HG02973 (cell line): ENCODE results near the gene BCL11B.

ENCODE experiments used
- ATAC-seq: cut with Tn5 transposase; IDR thresholded peaks from one replicate; pipeline ENCODE4 v1.9.1; 2021; ENCODE audit warnings: moderate library complexity; ENCODE audit not compliant: unreplicated experiment

BCL11B gene

DNA sequence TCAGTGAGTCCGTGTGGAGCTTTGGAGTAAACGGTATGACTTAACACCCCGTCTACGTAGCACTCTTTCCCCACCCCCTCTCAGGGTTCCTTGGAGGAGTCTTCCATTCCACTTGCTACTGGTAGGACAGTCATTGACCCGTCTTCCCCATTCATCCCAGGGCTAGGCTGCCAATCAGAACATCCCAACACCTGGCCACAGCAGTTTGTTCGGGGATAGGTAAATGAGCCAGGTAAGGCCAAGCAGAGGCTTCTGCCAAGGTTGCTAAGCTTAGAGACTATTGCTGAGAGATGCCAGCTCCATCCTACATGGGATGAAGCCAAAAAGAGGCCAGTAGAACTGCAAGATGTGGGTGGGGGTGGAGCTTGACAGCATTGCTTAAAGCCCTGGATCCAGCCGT, 130.8 kb downstream of the BCL11B start:
- no peak for ATAC-seq

DNA sequence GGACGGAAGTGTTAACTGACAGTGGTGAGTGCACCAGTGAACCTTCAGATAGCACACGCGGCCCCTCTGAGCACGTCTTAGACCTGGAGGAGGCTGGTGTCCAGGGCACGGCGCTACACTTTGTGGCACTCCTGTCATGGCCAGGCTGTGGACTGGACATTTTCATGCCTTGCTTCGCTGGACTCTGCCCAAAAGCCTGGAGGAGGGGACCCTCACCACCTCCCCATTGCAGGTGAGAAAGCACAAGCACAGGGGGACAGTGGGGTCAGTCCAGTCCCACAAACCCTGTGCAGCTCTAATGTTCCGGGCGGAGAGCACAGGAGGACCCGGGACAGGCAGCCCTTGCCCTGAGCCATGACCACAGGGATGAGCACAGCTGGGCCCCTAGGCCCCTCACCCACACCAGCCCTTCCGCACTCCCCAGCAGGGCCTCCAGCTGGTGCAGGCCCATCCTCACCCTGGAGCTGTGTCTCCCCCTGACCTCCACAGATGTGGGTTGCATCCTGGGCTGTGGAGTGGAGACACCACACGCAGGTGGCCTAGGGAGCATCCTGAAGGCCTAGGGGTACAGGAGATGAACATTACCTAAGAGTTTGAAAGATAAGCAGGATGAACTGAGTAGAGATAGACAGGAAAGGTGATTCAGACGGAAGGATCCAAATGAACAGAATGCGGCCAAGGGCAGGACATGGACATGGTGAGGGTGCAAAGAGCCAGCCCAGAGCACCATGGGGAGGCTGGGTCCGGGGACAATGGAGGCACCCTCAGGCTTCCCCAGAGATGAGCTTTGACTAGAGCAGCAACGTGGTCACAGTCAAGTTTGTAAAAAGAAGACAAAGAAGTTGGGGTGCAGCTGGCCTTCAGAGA, 132.8 kb downstream of the BCL11B start:
- ATAC-seq, result no peak

DNA sequence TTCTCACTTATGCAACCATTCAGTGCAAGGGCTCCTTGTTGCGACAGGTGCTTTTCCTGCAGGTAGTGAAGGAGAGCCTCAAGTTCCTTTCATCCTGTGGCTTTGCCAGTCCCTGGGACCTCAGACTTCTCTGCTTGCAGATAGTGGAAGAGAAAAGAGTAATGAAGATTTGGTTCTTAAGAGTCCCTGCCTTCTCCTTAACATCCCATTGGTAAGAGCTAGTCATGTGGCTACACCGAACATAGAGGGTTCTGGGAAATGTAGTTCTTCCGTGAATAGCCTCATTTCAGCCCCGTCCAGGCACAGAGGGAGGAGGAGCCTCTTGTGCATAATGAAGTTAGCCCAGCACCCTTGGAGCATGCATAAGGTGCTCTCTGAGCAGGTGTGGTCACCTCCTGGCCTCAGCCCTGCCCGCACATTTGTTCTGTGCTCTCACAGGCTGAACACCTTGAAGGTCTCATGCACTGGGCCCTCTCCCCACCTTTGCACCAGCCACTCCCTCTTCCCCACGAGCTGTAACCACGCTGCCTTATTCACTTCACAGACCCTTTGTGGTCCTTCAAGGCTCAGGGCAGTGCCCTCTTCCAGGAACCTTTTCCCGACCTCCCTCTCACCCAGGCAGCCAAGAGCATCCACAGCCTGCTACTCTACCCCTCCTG, 134.0 kb downstream of the BCL11B start:
- ATAC-seq, result no peak

DNA sequence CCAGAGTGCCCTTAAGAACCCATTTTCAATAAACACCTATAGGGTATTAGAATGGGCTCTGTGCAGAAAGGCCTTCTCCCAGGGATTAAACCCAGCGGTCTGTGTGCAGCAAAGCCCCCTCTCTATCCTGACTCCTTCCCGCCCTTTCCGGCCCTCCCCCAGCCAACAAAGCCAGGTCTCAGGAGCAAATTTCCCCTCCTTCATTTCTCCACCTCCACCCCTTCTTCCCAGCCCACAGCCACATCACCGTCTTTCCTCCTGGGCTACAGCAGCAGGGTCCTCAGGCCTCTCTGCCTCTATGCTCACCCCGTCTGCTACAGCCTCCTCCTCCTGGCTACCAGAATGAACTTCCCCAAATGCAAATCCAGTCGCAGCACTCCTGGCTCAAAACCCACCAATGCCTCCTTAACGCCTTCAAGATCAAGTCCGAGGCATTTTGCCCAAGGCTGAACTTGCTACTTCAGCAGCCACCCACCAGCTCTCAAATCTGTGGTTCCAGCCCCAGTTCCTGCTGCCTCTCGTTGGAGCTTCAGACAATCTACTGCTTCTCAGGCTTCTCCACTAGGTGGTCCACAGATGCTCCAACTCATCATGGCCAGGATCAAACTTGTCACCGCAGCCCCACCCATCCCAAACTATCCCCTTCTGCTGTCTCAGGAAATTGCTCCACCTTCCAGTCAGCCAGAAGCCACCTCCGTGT, 134.8 kb downstream of the BCL11B start:
- ATAC-seq, result no peak

DNA sequence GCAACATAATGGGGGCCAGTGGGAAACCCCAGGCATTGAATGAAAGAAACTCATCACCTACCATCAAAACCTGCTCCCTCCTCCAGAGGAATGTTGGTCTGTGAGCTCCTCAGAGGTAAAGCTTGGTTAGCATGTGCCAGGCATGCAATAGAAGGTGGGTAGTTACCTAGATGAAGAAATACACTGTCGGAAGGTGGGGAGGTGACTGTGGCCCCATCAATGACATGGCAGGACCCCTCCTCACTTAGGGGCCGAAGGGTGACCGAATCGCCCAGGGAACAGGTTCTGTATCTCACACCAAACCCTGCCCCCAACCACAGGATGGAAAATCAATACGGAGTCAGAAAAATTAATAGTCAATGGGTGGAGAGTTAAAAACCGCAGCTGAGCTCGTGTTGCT, 135.6 kb downstream of the BCL11B start:
- no peak for ATAC-seq

DNA sequence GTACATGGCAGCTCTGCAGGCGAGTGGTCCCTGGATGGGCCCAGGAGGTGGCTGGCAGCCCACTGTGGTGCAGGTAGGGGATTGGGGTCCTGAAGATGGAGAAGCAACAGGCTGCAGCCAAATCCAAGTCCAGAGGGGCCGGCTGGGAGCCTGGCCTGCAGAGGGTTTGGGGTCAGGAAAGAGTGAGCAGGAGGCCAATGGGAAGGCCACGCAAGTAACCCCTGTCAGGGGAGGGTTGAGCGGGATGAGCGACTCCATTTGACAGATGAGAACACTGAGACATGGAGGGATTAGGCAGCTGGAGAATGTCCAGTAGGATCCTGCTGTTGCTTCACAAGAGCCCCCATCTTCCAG, 136.0 kb downstream of the BCL11B start:
- ATAC-seq, result no peak

DNA sequence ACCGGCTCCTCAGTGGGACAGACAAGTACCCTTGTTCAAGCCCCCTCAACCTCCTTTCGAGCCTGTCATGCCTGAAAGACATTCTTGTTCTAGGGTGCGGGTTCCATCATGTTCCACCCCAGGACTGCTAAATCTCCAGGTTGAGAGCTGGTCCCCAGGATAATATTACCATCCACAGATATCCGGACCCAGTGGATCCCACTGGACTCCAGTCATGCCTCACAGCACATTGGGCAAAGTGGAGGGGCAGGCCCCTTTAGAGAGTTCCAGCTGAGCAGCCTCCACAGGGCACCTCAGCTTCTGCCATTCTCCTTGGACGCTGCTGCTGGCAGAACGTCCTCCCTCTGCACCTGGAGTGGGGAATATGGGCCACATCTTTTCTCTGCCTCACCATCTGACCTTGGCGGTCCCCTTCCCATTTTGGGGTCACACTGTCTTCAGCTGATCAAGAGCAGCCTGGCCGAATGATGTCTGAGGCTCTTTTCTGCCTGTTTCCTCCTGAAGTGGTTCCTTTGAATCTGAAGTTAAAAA, 137.4 kb downstream of the BCL11B start:
- no peak for ATAC-seq

DNA sequence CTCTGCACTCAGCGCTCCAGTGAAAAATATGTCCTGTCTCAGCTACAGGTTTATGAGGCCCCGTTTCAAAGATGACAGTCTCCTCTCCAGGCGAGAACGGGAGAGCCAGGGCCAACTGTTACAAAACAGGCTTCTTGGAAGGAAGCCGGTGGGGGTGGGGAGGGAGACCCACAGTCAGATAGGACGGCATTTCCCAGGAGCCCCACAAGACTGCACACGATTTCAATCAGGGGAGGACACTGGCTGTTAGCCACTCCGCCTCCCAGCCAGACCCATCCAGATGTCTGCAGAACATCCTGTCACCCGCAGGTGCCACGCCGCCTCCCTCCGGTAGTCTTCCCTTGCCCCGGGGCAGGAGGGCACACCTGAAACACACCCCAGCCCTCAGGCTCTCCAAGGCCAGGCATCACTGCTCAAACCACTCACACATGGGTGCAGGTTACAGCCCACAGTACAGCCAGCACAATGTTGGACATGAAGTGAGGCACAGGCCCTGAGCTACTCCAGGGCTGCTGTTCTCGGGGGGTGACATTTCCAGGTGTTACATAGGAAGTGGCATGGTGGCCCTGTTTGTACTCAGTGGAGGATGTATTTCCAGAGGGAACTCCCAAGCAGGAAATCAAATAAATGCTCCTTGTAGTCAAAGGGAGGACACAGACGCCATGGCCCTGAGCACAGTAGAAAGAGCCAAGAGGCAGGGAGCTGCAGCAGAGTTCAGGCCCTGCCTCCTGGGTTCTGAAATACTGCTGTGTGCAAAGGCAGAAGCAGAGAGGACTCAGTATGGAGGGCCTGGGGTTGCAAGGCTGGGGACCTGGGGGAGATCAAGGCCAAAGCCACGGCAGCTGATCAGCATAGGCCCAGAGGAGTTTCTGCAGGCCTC, 138.1 kb downstream of the BCL11B start:
- ATAC-seq, result no peak

DNA sequence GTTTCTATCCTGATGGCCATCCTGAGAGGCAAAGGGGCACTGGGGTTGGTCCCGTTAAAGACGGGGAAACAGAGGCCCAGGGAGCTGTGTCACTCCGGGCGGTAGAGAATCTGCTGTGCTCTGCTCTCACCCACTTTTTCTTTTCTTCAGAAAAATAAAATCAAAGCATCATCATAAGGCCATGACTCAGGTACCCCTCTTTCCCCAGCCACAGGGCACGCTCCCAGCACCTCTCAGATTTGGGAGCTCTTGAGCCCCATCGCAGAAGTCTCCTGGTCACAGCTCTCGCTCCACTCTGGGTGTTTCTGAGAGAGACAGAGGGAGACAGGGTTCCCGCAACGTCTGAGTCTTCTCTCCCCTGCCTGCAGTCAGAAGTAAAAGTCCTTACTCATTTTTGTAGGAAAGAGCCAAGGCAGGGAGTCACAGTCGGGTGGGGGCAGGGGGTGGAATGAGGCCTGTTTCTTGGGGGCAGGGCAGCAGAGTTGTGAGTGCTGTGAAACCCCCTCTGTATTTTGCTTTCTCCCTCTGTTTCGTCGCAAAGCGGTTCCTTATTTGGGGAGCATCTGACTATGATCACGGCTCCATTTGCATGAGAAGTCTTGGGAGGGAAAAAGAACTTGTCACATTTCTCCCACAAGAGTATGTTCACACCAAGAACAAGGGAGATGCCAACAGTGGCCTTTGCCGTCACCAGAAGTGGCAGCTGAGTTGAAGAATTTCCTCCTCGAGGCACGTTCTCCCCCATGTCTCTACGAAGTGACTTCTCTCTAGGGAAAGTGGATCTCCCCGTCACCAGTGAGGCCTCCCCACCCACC, 139.0 kb downstream of the BCL11B start:
- no peak for ATAC-seq

DNA sequence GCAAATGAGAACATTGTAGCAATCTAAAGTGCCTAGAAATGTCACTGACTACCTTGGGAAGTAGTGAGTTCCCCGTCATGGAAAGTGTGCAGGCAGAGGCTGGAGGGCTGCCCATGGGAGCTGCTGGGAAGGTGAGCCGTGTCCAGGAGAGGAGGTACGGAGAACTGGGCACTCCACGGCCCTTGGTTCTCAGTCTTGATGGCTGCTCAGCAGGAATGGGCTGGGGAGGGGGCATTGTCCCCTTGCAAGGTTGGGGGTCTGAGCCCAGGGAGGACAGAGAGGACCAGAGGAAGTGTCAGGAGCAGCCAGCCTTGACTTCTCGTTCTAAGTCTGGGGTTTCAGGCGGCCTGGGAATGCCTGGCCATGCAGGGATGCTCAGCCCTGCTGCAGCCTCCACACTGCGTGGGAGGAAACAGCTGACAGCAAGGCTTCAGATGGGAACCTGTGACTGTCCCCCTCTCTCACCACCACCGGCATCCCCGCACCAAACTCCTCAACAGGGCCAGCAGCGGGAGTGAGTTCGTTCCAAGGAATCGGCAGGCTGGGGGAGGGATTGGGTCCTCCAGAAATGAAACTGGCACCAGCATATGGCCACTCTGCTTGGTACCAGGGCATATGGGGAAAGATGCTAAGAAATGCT, 140.2 kb downstream of the BCL11B start:
- no peak for ATAC-seq

DNA sequence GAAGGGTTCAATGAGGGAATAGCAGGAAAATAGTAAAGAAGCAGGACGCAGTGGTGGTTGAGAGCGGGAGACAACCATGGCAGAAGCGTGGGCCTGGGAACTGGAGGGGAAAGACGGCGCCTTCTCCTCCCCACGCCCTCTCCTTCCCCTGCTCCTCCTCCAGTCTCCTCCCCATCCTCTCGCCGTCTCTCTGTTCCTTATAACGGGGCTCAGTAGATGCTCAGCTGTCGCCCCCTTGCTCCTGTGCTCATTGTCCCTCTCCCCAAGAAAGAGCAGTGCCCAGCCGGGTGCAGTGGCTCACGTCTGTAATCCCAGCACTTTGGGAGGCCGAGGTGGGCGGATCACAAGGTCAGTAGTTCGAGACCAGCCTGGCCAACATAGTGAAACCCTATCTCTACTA, 142.0 kb downstream of the BCL11B start:
- ATAC-seq, result no peak

DNA sequence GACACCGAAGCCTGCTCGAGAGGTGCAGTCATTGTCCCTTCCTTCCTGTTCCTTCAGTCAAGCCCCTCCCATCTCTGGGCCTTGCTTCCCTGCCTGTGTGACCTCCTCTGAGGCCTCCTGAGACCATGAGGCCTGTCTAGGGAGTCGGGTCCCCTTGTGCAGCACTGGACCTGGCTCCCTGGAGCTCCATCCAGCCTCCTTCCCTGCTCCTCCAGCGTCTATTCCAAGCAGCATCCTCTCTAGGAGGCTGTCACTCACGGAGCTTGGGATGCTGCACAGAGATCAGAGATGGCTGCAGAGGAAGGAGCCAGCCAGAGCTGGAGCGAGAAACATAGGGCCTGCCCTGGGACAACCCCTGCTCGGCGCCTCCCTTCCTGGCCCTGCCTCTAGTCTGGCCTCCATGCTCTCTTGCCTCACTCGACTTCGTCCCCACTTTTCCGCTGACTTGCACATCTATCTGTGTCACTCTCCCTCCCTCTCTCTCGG, 142.7 kb downstream of the BCL11B start:
- ATAC-seq, result no peak

DNA sequence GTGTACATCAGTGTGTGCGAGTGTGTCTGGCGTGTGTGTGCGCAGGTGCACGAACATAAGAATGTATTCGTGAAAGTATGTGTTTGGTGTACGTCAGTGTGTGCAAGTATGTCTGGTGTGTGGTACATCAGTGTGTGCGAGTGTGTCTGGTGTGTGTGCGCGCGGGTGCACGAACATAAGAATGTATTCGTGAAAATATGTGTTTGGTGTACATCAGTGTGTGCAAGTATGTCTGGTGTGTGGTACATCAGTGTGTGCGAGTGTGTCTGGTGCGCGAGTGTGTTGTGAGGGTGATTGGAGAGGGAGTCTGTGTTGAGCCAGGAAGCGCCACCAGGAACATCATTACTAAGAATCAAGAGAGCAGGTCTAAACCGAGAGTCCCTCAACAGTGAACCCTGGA, 143.8 kb downstream of the BCL11B start:
- ATAC-seq, result no peak

DNA sequence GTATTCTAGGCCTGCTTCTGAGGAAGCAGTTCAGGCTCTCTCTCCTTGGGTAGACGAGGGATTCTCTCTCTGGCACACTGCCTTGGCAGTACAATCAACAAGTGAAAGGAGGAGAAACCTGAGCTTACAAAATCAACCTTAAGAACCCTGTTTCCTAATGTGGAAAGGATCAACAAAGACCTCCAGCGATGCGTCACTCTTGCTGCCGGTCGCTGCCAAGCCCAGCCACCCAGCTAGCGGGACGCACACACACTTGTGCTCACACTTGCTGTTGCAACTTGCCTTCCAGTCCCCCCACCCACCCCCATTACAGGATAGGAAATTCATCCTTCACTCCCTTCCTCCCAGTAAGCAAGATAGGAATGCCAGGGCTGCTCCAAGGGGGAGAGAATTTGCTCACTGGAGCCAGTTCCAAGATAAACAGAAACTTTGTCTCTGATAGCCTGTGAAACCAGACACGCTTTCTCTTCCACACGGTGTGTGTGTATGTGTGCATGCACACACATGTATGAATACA, 144.3 kb downstream of the BCL11B start:
- ATAC-seq, result no peak

DNA sequence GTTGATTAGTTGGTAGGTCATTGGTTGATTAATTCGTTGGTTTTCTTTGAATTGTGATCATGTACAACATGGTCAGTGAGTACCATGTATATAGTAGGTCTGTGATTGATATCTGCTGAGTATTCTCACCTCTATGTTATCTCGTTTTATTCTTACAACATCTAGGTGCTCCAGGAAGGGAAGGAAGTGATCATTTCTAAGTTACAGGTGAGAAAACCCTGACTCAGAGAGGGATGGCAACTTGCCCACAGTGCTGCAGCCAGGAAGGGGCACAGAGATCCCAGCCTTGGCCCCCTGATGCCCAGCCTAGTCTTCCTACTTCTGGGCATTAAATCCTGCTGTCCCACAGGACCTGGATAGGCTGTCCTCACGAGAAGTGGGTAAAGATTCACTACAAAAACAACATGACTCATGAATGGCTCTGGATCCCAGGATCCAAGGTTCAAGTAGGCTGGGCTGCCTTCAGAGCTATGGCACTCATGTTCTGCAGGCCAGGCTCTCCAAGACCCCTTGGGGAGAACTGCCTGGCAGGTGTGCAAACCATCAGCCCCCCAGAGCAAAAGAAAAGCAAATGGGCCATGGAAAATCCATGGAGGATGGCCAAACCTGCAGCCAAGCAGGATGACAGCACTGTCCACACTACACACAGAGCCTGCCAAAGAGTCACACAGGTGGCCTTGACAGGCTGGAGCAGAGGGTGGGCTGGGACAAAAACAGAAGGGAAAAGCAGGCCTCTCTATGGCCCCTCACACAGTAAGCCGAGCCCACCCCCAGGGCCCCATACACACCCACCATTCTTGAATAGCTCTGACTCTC, 146.2 kb downstream of the BCL11B start:
- no peak for ATAC-seq

DNA sequence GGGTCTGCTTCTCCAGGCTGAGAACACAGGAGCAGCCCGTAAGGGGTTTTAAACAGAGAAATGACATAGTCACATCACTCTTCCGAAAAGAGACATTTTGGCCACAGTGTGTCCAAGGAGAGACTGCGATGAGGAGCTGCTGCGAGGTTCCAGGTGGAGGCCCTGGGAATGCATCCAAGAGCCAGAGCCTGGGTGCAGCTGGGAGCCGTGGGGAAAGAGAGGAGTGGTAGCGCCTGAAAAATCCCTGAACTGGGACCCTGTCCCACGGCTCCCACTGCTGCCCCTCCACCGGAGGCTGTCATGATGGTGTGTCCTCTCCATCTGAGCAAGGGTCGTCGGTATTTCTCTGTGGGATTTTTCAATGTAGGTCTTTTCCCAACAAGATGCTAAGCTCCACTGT, 146.9 kb downstream of the BCL11B start:
- no peak for ATAC-seq

DNA sequence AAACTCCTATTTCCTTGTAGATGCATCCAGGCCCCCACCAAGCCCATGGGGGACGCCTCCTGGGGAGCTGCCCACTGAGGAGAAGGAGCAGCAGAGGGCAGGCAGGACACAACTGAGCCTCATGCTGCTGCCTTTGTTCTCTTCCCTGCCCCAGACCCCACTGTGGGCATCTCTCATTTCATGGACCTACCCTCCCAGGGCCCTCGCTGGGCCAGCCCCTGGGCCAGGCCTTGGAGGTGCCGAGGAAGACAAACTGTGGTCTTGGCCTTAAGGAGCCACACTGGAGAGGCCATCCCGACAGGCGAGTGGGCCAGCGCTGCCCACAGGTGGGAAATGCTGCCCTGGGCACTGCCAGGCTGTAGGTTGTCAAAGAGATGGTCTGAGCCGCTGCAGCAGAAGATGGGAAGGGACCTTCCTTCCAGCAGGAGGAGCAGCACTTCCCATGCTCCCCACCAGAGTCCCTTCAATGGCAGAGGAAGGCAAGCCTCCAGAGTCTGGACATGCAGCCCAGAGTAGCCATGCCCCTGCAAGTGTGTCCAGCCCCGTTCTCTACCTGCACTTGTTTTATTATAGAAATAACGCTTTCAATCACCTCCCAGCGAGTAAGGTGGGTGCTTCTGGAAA, 147.4 kb downstream of the BCL11B start:
- ATAC-seq, result no peak
